Measurements from ENCODE around the gene TMEM190.
"Not testable (repeated sequence)": the region's sequence is repeated elsewhere in the genome, so short reads cannot be mapped to it uniquely, and the experiment has no call there.

TMEM190 gene

GRCh38 chr19:55376241-55376933 is at the start of gene TMEM190:
Gene TMEM190, plus strand, starts transcription at chr19:55376826. Its CDS starts 28 bp downstream, at chr19:55376854.
- DNase-seq (ENCODE audit: low read depth) = no peak

- not testable (repeated sequence) for DNase-seq (ENCODE audit: low read depth)
Observed at GRCh38 chr19:55328774-55329318, 47.8 kb upstream of the TMEM190 start.

DNA sequence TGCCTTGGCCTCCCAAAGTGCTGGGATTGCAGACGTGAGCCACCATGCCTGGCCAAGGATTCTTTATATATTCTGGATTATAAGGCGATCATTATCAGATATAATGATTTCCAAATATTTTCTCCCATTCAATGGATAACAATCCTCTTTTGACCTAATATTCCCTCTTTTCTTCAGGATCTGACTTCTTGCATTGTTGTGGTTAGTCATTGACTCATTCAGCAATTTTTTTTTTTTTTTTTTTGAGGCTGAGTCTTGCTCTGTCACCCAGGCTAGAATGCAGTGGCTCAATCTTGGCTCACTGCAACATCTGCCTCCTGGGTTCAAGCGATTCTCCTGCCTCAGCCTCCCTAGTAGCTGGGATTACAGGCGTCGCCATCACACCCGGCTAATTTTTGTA is 46.8 kb upstream of the TMEM190 start:
- DNase-seq (ENCODE audit: low read depth) = not testable (repeated sequence)

DNA sequence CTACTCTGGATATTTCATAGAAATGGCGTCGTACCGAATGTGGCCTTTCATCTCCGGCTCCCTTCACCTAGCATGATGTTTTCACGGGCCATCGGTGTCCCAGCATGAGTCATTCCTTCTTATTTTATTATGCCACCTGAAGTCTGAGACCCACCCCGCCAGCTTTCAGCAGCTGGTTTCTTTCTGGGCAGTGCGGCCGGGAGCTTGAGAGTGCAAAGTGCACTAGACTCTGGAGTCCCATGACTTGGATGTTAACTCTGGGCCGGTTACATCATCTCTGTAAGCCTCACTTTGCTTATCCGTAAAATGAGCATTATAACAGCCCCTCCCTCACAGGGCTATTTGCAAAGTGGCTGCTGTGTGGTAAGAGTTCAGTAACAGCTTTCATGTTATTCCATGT is 42.8 kb upstream of the TMEM190 start:
- no peak for DNase-seq (ENCODE audit: low read depth)

GRCh38 chr19:55336101-55336500 is 40.5 kb upstream of the TMEM190 start:
- no peak for DNase-seq (ENCODE audit: low read depth)

- peak; percentile 100 for DNase-seq (ENCODE audit: low read depth)
Observed at GRCh38 chr19:55339105-55339888, 37.3 kb upstream of the TMEM190 start, which contains the start of gene KMT5C. Gene KMT5C, plus strand, starts transcription at chr19:55339876. Its CDS starts 2,061 bp downstream, at chr19:55341937.

DNA sequence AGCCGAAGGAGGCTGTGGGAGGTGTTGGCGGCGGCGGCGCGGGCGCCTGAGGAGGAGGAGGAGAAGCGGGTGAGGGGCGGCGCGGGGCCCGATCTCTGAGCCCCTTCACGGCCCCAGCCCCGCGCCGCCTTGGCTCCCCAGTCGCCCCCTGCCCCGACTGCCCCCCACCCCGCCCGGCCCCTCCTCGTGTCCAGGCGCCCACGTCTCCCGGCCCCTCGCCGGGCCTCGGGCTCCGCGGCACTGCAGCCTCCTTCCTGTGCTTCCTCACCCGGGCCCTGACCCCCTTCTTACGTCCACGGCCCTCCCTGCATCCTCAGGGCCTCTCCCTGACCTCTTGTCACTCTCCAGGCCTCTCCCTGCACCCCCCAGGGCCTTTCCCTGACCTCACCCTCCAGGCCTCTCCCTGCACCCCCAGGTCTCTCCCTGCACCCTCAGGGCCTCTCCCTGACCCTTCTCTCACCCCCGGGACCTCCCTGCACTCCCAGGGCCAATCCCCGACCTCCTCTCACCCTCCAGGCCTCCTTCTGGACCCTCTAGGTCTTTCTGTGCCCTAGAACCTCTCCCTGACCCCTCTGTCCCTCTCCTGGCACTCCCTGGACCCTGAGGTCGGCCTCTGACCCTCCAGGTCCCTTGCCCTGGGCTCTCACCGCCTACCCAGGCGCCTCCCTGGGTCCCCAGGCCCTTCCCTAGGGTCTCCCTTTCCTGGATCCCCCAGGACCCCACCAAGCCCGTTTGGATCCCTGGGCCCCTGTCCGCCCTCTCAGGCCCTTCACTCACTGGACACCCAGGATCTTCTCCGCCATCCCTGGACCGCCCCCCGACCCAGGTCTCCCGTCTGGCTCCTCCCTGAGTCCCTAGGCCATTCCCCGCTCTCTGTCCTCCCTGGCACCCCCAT is 36.5 kb upstream of the TMEM190 start:
- DNase-seq (ENCODE audit: low read depth) = no peak

GRCh38 chr19:55340784-55341147 is 35.9 kb upstream of the TMEM190 start:
- DNase-seq (ENCODE audit: low read depth) = no peak

DNA sequence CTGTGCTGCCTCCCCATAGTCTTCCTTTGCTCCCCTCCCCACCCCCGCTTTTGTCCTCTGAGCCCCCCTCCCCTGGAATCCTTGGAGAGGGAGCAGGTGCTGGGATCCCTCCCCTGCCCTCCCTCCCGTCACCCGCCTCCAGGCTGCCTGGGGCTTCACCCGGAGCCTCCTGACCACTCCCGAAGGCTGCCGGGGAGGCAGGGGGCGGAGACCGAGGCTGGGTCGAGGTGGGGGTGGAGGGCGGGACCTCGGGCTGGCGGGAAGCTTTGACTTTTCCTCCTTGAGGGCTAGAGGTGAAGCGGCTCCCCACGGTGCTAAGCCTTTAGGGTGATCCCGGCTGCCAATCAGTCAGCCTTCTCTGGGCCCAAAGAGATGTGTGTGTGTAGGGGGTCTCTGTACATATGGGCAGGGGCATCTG is 35.4 kb upstream of the TMEM190 start:
- peak; percentile 20 for DNase-seq (ENCODE audit: low read depth)

DNA sequence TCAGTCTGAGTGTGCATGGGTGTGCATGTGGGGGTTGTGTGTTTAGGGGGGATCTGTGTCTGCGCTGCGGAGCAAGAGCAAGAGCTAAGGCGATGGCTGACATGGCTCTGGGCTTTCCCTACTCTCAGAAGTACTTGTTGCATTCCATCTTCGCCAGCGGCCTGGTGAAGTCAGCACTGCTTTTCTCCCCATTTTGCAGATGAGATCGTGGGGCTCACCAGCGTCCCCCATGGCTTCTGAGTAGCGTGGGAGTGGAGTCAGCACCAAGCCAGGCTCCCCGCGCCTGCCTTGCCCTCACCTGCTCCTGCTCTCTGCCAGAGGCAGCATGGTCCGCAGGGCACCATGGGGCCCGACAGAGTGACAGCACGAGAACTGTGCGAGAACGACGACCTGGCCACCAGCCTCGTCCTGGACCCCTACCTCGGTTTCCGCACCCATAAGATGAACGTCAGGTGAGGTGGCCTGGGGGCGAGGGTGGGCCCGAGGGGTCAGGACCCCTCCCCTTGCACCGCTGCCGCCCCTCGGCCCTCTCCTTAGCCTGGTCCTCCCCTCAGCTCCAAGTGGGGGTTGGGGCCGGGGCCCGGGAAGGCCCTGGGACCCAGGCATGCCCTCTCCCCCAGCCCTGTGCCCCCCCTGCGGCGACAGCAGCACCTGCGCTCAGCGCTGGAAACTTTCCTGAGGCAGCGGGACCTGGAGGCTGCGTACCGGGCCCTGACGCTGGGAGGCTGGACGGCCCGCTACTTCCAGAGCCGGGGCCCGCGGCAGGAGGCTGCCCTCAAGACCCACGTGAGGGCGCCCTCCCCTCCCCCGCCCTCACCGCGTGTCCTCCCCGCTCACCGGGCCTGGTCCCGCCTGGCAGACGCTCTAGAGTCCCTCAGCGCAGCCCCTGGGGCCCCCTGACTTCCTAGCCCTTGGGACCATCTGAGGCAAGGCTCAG is 34.8 kb upstream of the TMEM190 start:
- DNase-seq (ENCODE audit: low read depth) = no peak

- DNase-seq (ENCODE audit: low read depth) = no peak
Observed at GRCh38 chr19:55344444-55344843, 32.2 kb upstream of the TMEM190 start.

DNA sequence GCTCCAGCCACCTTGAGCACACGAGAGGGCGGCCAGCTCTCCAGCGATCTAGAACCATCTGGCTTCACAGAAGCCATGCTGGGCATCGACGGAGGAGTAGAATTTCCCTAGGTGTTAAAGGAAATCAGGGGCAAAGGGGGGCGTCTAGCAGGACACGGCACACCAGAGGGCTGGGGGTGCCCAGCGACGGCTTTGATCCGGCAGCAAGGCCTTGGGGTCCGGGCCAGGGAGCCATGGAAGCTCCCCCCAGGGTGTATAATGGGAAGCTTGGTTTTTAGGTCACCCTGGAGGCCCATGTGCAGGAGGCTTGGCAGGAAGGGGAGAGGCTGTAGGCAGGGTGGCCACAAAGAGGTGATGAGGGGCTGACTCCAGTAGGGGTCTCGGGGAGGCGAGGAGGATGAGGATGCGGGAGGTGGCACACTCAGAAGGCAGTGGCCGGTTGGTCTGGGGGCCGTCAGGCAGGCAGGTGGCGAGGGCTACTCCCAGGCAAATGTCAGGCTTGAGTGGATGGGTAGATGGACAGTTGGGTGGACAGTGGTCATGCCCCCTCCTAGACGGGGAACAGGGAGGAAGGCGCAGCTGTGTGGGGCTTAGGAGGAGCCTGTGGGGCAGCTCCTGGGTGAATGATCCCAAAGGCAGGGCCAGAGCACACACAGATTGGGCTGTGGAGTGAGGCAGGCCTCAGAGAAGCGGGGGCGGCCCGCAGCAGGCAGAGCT is 31.4 kb upstream of the TMEM190 start:
- DNase-seq (ENCODE audit: low read depth) = no peak

GRCh38 chr19:55345818-55346724 is 30.6 kb upstream of the TMEM190 start:
- no peak for DNase-seq (ENCODE audit: low read depth)

DNA sequence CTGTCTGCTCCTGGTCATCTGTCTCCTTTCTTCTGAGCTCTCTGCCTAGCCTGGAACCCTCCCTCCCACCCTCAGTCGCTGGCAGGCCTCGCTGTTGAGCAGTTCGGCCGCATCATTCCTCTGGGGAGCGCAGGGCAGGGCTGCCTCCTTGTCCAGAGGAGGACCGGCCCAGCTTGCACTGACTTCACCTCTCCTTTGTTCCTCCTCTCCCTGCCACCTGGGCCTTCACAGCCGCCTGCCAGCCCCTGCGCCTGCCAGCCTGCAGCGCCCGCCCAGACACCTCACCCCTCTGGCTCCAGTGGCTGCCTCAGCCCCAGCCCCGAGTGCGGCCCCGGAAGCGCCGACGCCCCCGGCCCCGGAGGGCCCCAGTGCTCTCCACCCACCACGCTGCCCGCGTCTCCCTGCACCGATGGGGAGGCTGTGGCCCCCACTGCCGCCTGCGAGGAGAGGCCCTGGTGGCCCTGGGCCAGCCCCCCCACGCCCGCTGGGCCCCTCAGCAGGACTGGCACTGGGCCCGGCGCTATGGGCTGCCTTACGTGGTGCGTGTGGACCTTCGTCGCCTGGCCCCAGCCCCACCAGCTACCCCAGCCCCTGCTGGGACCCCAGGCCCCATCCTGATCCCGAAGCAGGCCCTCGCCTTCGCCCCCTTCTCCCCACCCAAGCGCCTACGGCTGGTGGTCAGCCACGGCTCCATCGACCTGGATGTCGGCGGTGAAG is 29.7 kb upstream of the TMEM190 start:
- DNase-seq (ENCODE audit: low read depth) = no peak

DNA sequence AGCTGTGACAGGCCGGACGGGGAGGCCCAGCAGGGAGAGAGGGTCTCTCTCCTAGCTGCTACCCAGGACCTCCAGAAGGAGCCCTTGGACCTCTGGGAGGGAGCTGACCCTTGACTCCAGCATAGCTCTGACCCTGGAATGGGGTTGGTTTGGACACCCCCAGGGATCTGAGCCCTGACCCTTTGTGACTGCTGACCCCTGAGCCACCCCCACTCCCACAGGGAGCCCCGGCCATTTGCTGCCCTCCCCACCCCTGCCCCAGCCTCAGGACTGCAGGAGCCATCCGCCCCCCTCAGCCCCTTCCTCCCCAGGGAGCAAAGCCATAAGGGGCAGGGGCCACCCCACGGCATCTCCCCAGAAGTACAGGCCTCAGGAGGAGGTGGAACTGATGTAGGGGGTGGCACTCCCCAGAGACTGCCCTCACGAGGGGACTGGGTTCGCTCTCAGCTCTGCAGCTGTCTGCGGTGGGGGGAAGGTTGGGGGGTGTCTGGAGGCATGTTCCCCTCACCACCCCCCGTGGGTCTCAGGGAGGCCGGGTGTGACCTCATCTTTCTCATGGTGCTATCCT is 29.1 kb upstream of the TMEM190 start:
- no peak for DNase-seq (ENCODE audit: low read depth)

- DNase-seq (ENCODE audit: low read depth) = no peak
Observed at GRCh38 chr19:55348317-55349034, 28.1 kb upstream of the TMEM190 start.

GRCh38 chr19:55350620-55351315 is 25.9 kb upstream of the TMEM190 start:
- DNase-seq (ENCODE audit: low read depth) = no peak

Data from activated gamma-delta T cell treated with anti-CD3 and anti-CD28 coated beads, Interleukin-2, amount 50 U/mL, for 16 hours (primary cell).